WERI-Rb-1 (cell line): ENCODE measurements around the gene LRP1B.
"Not testable (repeated sequence)": the region's sequence is repeated elsewhere in the genome, so short reads cannot be mapped to it uniquely, and the experiment has no call there.

ENCODE experiments used
- DNase-seq: peaks from one replicate; pipeline ENCODE4 v3.0.0-alpha.2; 2020
- H3K27ac ChIP-seq: fragments of 250-450 bp; sonication (Bioruptor Pico); 2 replicates; pipeline ENCODE4 v1.5.1; 2020; ENCODE audit warnings: mild to moderate bottlenecking, moderate library complexity
- H3K27me3 ChIP-seq: fragments of 250-450 bp; sonication (Bioruptor Pico); 2 replicates; pipeline ENCODE4 v1.5.1; 2021; ENCODE audit warnings: mild to moderate bottlenecking, low read depth, moderate library complexity; ENCODE audit not compliant: insufficient read depth, severe bottlenecking
- H3K36me3 ChIP-seq: fragments of 250-450 bp; sonication (Bioruptor Pico); 2 replicates; pipeline ENCODE4 v1.5.1; 2020; ENCODE audit warnings: mild to moderate bottlenecking, moderate library complexity
- H3K4me3 ChIP-seq: 2 replicates; pipeline ENCODE4 v1.5.1; 2011; ENCODE audit warnings: low read depth, mild to moderate bottlenecking, control low read depth, low read length
- H3K9me3 ChIP-seq: fragments of 250-450 bp; sonication (Bioruptor Pico); 2 replicates; pipeline ENCODE4 v1.5.1; 2021; ENCODE audit warnings: mild to moderate bottlenecking, moderate library complexity; ENCODE audit not compliant: severe bottlenecking
- CTCF ChIP-seq: IDR thresholded peaks from 2 replicates; pipeline ENCODE4 v1.5.1; 2011; ENCODE audit warnings: low read depth, mild to moderate bottlenecking, control low read depth, inconsistent platforms, low read length

LRP1B gene

GRCh38 chr2:140454717-140455116 is 1676.1 kb downstream of the LRP1B start:
- DNase-seq = no peak
- H3K27me3 ChIP-seq = no peaks in the 10 kb centered on the region
- no peak for TF ChIP-seq CTCF
- no peak overlapping the region for H3K4me3 ChIP-seq
- no peaks in the 10 kb centered on the region for H3K36me3 ChIP-seq
- no peaks in the 10 kb centered on the region for H3K9me3 ChIP-seq
- H3K27ac ChIP-seq = no peak overlapping the region

GRCh38 chr2:140451324-140451723 is 1679.5 kb downstream of the LRP1B start:
- Histone ChIP-seq H3K27me3 (no peaks in the 10 kb centered on the region), H3K36me3 (no peaks in the 10 kb centered on the region), H3K4me3 (no peak overlapping the region), H3K9me3 (no peaks in the 10 kb centered on the region), H3K27ac (no peak overlapping the region)
- no peak for DNase-seq
- no peak for TF ChIP-seq CTCF

- TF ChIP-seq CTCF = no peak
- Histone ChIP-seq H3K36me3 (no peaks in the 10 kb centered on the region), H3K4me3 (no peak overlapping the region), H3K9me3 (no peaks in the 10 kb centered on the region), H3K27ac (no peak overlapping the region), H3K27me3 (no peaks in the 10 kb centered on the region)
- no peak for DNase-seq
These were observed 1688.5 kb downstream of the LRP1B start for GRCh38 chr2:140442319-140442718.

GRCh38 chr2:140440815-140441214 is 1690.0 kb downstream of the LRP1B start:
- Histone ChIP-seq H3K27ac (no peak overlapping the region), H3K27me3 (no peaks in the 10 kb centered on the region), H3K9me3 (no peaks in the 10 kb centered on the region), H3K4me3 (no peak overlapping the region), H3K36me3 (no peaks in the 10 kb centered on the region)
- no peak for TF ChIP-seq CTCF
- no peak for DNase-seq

GRCh38 chr2:140436936-140437335 is 1693.9 kb downstream of the LRP1B start:
- TF ChIP-seq CTCF = no peak

GRCh38 chr2:140427033-140427432 is 1703.8 kb downstream of the LRP1B start:
- H3K36me3 ChIP-seq = not testable (repeated sequence)

More at GRCh38 chr2:140436936-140437335, 1693.9 kb downstream of the LRP1B start:
- Histone ChIP-seq H3K9me3 (no peaks in the 10 kb centered on the region), H3K27me3 (no peaks in the 10 kb centered on the region), H3K27ac (no peak overlapping the region), H3K36me3 (no peaks in the 10 kb centered on the region), H3K4me3 (no peak overlapping the region)
- DNase-seq = peak; percentile 57

More at GRCh38 chr2:140427033-140427432, 1703.8 kb downstream of the LRP1B start:
- H3K9me3 ChIP-seq, H3K4me3 ChIP-seq, H3K27me3 ChIP-seq, DNase-seq, H3K27ac ChIP-seq: not testable (repeated sequence)
